ENCODE measurements around the gene MMP7.

GRCh38 chr11:102488208-102488607 lies 42.3 kb downstream of the MMP7 start:
- TF ChIP-seq CTCF (conservative IDR thresholded peaks at IDR 0.05 in 1 of 2, IDR thresholded peaks at IDR 0.05 in 1 of 2; ENCODE audit: low read depth in 1 of 2, low read length in 2 of 2) (no peak), EZH2 (IDR thresholded peaks at IDR 0.05; ENCODE audit: low read length, missing control alignments) (no peak)
